GM23248 (cell line): Measurements from ENCODE around the gene PGC.

Source experiments
- EZH2 ChIP-seq: fragments of 200-600 bp; sonication (generic); IDR thresholded peaks from 2 replicates; pipeline ENCODE4 v1.6.1; 2018; ENCODE audit warnings: antibody characterized with exemption, mild to moderate bottlenecking; ENCODE audit not compliant: insufficient read depth, poor library complexity, severe bottlenecking
- EZH2phosphoT487 ChIP-seq: fragments of 200-600 bp; sonication (generic); IDR thresholded peaks from 2 replicates; pipeline ENCODE4 v1.6.1; 2018; ENCODE audit warnings: antibody characterized with exemption, moderate library complexity, mild to moderate bottlenecking, low read depth; ENCODE audit not compliant: insufficient read depth

GRCh38 chr6:41768545-41769308, 21.5 kb upstream of the PGC start:
- TF ChIP-seq EZH2, result no peak
- TF ChIP-seq EZH2phosphoT487, result no peak
